MM.1S (cell line): ENCODE results near the gene TXNRD1.

ENCODE experiments used
- DNase-seq: peaks from one replicate; pipeline ENCODE4 v3.0.0-alpha.2; 2015
- H2AFZ ChIP-seq: fragments of 300-600 bp; sonication (generic); 2 replicates; pipeline ENCODE4 v1.6.0; 2016; ENCODE audit warnings: antibody characterized with exemption, low read length
- H3F3A ChIP-seq: fragments of 300-600 bp; sonication (generic); 2 replicates; pipeline ENCODE4 v1.6.1; 2016; ENCODE audit warnings: mild to moderate bottlenecking, antibody characterized with exemption, low read length, moderate library complexity, mixed read lengths; ENCODE audit not compliant: insufficient read depth
- H3K27ac ChIP-seq: fragments of 300-600 bp; sonication (generic); 2 replicates; pipeline ENCODE4 v1.5.1; 2016; ENCODE audit warnings: mild to moderate bottlenecking, low read length
- H3K27me3 ChIP-seq: fragments of 300-600 bp; sonication (generic); replicated peaks from 2 replicates; pipeline ENCODE4 v1.6.0; 2016; ENCODE audit warnings: low read length; ENCODE audit not compliant: insufficient read depth
- H3K36me3 ChIP-seq: fragments of 300-600 bp; sonication (generic); replicated peaks from 2 replicates; pipeline ENCODE4 v1.6.1; 2016; ENCODE audit warnings: mild to moderate bottlenecking, low read length, mixed read lengths; ENCODE audit not compliant: insufficient read depth
- H3K4me1 ChIP-seq: fragments of 300-600 bp; sonication (generic); 2 replicates; pipeline ENCODE4 v1.6.1; 2016; ENCODE audit warnings: low read length, mixed read lengths
- H3K4me2 ChIP-seq: fragments of 300-600 bp; sonication (generic); 2 replicates; pipeline ENCODE4 v1.6.0; 2016; ENCODE audit warnings: low read depth, low read length
- H3K4me3 ChIP-seq: fragments of 300-600 bp; sonication (generic); 2 replicates; pipeline ENCODE4 v1.5.1; 2016; ENCODE audit warnings: low read length, mixed read lengths
- H3K79me2 ChIP-seq: fragments of 300-600 bp; sonication (generic); 2 replicates; pipeline ENCODE4 v1.6.1; 2016; ENCODE audit warnings: mixed run types, low read length, mixed read lengths
- H3K9ac ChIP-seq: fragments of 300-600 bp; sonication (generic); 2 replicates; pipeline ENCODE4 v1.6.1; 2016; ENCODE audit warnings: low read length, mixed read lengths
- H3K9me2 ChIP-seq: fragments of 300-600 bp; sonication (generic); replicated peaks from 2 replicates; pipeline ENCODE4 v1.6.1; 2016; ENCODE audit warnings: mild to moderate bottlenecking, low read length, mixed read lengths; ENCODE audit not compliant: insufficient read depth
- H3K9me3 ChIP-seq: fragments of 300-600 bp; sonication (generic); replicated peaks from 2 replicates; pipeline ENCODE4 v1.6.1; 2016; ENCODE audit warnings: mild to moderate bottlenecking, low read length, mixed read lengths; ENCODE audit not compliant: insufficient read depth
- H4K20me1 ChIP-seq: fragments of 300-600 bp; sonication (generic); 2 replicates; pipeline ENCODE4 v1.6.1; 2016; ENCODE audit warnings: mild to moderate bottlenecking, low read length, moderate library complexity, mixed read lengths; ENCODE audit not compliant: insufficient read depth
- EZH2 ChIP-seq: fragments of 300-600 bp; sonication (generic); optimal IDR thresholded peaks from 2 replicates; pipeline ENCODE3; 2017; ENCODE audit warnings: low read depth, mild to moderate bottlenecking, antibody characterized with exemption, low read length, mixed read lengths
- EZH2phosphoT487 ChIP-seq: fragments of 300-600 bp; sonication (generic); IDR thresholded peaks from 2 replicates; pipeline ENCODE4 v1.6.1; 2018; ENCODE audit warnings: antibody characterized with exemption, low read length
- TF ChIP-seq, protein P1 (sequence below): fragments of 300-600 bp; sonication (generic); IDR thresholded peaks from 2 replicates; pipeline ENCODE4 v1.5.1; 2016; ENCODE audit warnings: antibody characterized with exemption, low read length, mixed read lengths

TXNRD1 gene

DNA sequence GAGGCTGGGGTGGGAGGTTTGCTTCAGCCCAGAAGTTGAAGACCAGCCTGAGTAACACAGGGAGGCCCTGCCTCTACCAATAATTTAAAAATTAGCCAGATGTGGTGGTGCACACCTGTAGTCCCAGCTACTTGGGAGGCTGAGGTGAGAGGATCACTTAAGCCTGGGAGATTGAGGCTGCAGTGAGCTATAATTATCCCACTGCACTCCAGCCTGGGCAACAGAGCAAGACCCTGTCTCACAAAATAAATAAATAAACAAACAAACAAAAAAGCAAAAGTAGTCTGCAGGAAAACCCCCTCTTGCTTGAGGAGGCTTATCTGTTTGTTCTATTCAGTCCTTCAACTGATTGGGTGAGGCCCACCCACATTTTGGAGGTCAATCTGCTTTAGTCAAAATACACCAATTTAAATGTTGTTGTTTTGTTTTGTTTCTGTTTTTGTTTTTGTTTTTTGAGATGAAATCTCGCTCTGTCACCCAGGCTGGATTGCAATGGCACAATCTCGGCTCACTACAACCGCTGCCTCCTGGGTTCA is 24.9 kb upstream of the TXNRD1 start:
- Histone ChIP-seq H3F3A (no peaks in the 10 kb centered on the region), H3K79me2 (no peaks in the 10 kb centered on the region), H3K36me3 (no peaks in the 10 kb centered on the region), H3K27ac (no peak overlapping the region), H3K9ac (no peak overlapping the region), H3K4me3 (no peak overlapping the region), H2AFZ (no peak overlapping the region), H4K20me1 (no peaks in the 10 kb centered on the region), H3K9me2 (no peaks in the 10 kb centered on the region), H3K4me2 (no peak overlapping the region), H3K27me3 (no peaks in the 10 kb centered on the region), H3K4me1 (no peaks in the 10 kb centered on the region), H3K9me3 (no peaks in the 10 kb centered on the region)
- TF ChIP-seq EZH2phosphoT487 (no peak), EZH2 (no peak)
- TF ChIP-seq, protein P1, sequence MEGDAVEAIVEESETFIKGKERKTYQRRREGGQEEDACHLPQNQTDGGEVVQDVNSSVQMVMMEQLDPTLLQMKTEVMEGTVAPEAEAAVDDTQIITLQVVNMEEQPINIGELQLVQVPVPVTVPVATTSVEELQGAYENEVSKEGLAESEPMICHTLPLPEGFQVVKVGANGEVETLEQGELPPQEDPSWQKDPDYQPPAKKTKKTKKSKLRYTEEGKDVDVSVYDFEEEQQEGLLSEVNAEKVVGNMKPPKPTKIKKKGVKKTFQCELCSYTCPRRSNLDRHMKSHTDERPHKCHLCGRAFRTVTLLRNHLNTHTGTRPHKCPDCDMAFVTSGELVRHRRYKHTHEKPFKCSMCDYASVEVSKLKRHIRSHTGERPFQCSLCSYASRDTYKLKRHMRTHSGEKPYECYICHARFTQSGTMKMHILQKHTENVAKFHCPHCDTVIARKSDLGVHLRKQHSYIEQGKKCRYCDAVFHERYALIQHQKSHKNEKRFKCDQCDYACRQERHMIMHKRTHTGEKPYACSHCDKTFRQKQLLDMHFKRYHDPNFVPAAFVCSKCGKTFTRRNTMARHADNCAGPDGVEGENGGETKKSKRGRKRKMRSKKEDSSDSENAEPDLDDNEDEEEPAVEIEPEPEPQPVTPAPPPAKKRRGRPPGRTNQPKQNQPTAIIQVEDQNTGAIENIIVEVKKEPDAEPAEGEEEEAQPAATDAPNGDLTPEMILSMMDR, result no peak
- DNase-seq, result no peak

DNA sequence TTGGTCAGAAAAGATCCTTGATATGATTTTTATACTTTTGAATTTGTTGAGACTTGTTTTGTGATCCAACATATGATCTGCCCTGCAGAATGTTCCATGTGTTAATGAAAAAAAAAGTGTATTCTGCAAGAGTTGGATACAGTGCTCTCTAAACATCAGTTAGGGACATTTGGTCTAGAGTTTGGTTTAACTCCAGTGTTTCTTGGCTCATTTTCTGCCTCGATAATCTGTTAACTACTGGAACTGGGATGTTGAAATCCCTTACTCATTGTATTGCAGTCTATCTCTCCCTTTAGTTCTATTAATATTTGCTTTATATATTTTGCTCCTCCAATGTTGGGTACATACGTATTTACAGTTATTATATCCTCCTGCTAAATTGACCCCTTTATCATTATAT is 18.3 kb upstream of the TXNRD1 start:
- Histone ChIP-seq H3K4me1 (no peaks in the 10 kb centered on the region), H3K79me2 (no peaks in the 10 kb centered on the region), H3F3A (no peaks in the 10 kb centered on the region), H3K9me2 (no peaks in the 10 kb centered on the region), H3K4me2 (no peak overlapping the region), H3K9ac (no peak overlapping the region), H3K27me3 (no peaks in the 10 kb centered on the region), H3K9me3 (no peaks in the 10 kb centered on the region), H3K36me3 (no peaks in the 10 kb centered on the region), H2AFZ (no peak overlapping the region), H3K27ac (no peak overlapping the region), H3K4me3 (no peak overlapping the region), H4K20me1 (no peaks in the 10 kb centered on the region)
- DNase-seq, result no peak
- TF ChIP-seq EZH2, result no peak
- no peak for TF ChIP-seq EZH2phosphoT487
- TF ChIP-seq, protein P1, result no peak

DNA sequence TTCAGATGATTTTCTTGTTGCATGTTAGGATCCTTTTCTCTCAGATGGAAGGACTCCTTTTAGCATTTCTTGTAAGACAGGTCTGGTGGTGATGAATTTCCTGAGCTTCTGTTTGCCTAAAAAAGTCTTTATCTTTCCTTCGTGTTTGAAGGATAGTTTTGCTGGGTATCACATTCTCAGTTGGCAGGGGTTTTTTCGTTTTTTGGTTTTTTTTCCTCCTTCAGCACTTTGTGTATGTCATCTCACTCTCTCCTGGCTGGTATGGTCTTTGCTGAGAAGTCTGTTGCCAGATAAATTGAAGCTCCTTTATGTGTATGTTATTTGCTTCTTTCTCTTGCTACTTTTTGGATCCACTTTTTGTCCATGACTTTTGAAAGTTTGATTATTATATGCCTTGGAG is 15.6 kb upstream of the TXNRD1 start:
- Histone ChIP-seq H3K9ac (no peak overlapping the region), H3F3A (no peaks in the 10 kb centered on the region), H4K20me1 (no peaks in the 10 kb centered on the region), H3K27ac (no peak overlapping the region), H3K9me2 (no peaks in the 10 kb centered on the region), H3K4me3 (no peak overlapping the region), H2AFZ (no peak overlapping the region), H3K9me3 (no peaks in the 10 kb centered on the region), H3K27me3 (no peaks in the 10 kb centered on the region), H3K4me1 (no peaks in the 10 kb centered on the region), H3K79me2 (no peaks in the 10 kb centered on the region), H3K4me2 (no peak overlapping the region), H3K36me3 (no peaks in the 10 kb centered on the region)
- TF ChIP-seq, protein P1, result no peak
- TF ChIP-seq EZH2, result no peak
- TF ChIP-seq EZH2phosphoT487, result no peak
- no peak for DNase-seq
